H9 (cell line): ENCODE measurements around the gene SLC29A4. TPM values are rescaled to one million over a fixed set of nuclear protein-coding genes. Genes with fewer than 3 reads are reported as not detected.
A peak's percentile ranks its signal among the peaks of the same experiment; 100 is the strongest.

Source experiments
- DNase-seq: peaks from one replicate; pipeline ENCODE4 v3.0.0-alpha.2; 2017
- H2AFZ ChIP-seq: one replicate; pipeline ENCODE4 v1.6.1; 2013; ENCODE audit warnings: mild to moderate bottlenecking, low read length, control low read depth, moderate library complexity
- H2AK5ac ChIP-seq: 2 replicates; pipeline ENCODE4 v1.6.1; 2013; ENCODE audit warnings: low read length, control low read depth, mixed read lengths; ENCODE audit not compliant: insufficient read length
- H2BK120ac ChIP-seq: one replicate; pipeline ENCODE4 v1.6.1; 2013; ENCODE audit warnings: low read depth, mild to moderate bottlenecking, low read length, control low read depth, inconsistent platforms; ENCODE audit not compliant: poor library complexity, severe bottlenecking
- H2BK12ac ChIP-seq: 2 replicates; pipeline ENCODE4 v1.6.1; 2013; ENCODE audit warnings: low read length, control low read depth, mixed read lengths, low read depth; ENCODE audit not compliant: insufficient read length
- H2BK15ac ChIP-seq: 2 replicates; pipeline ENCODE4 v1.6.1; 2013; ENCODE audit warnings: low read depth, low read length, control low read depth
- H2BK20ac ChIP-seq: one replicate; pipeline ENCODE4 v1.6.1; 2013; ENCODE audit warnings: low read depth, mild to moderate bottlenecking, low read length, control low read depth, inconsistent platforms; ENCODE audit not compliant: poor library complexity, severe bottlenecking
- H2BK5ac ChIP-seq: 2 replicates; pipeline ENCODE4 v1.6.1; 2013; ENCODE audit warnings: low read length, control low read depth, mixed read lengths; ENCODE audit not compliant: insufficient read length
- H3K14ac ChIP-seq: 2 replicates; pipeline ENCODE4 v1.6.1; 2013; ENCODE audit warnings: low read length, control low read depth; ENCODE audit not compliant: insufficient read depth
- H3K18ac ChIP-seq: 2 replicates; pipeline ENCODE4 v1.6.1; 2013; ENCODE audit warnings: low read depth, mild to moderate bottlenecking, mixed read lengths, low read length, control low read depth; ENCODE audit not compliant: insufficient read length
- H3K23ac ChIP-seq: 2 replicates; pipeline ENCODE4 v1.6.1; 2013; ENCODE audit warnings: low read length, control low read depth, mixed read lengths, low read depth; ENCODE audit not compliant: insufficient read length
- H3K23me2 ChIP-seq: 2 replicates; pipeline ENCODE4 v1.6.1; 2013; ENCODE audit warnings: low read depth, mild to moderate bottlenecking, mixed read lengths, low read length, control low read depth; ENCODE audit not compliant: insufficient read length, poor library complexity, severe bottlenecking
- H3K27ac ChIP-seq: 2 replicates; pipeline ENCODE4 v1.5.1; 2013; ENCODE audit warnings: low read length, control low read depth, mixed read lengths, low read depth; ENCODE audit not compliant: insufficient read length
- H3K27me3 ChIP-seq: 2 replicates; pipeline ENCODE4 v1.6.1; 2013; ENCODE audit warnings: low read length, control low read depth, inconsistent platforms; ENCODE audit not compliant: insufficient read depth
- H3K4ac ChIP-seq: 2 replicates; pipeline ENCODE4 v1.6.1; 2013; ENCODE audit warnings: low read depth, mild to moderate bottlenecking, control low read depth, inconsistent platforms, low read length, moderate library complexity
- H3K4me1 ChIP-seq: 2 replicates; pipeline ENCODE4 v1.6.1; 2013; ENCODE audit warnings: low read length, control low read depth, inconsistent platforms; ENCODE audit not compliant: insufficient read depth
- H3K4me2 ChIP-seq: 2 replicates; pipeline ENCODE4 v1.6.1; 2013; ENCODE audit warnings: low read length, control low read depth, mixed read lengths; ENCODE audit not compliant: insufficient read length, insufficient read depth
- H3K56ac ChIP-seq: 2 replicates; pipeline ENCODE4 v1.6.1; 2013; ENCODE audit warnings: low read depth, mild to moderate bottlenecking, mixed read lengths, low read length, control low read depth; ENCODE audit not compliant: insufficient read length
- H3K79me1 ChIP-seq: 2 replicates; pipeline ENCODE4 v1.6.1; 2013; ENCODE audit warnings: low read depth, mild to moderate bottlenecking, moderate library complexity, low read length, control low read depth, inconsistent platforms; ENCODE audit not compliant: insufficient read depth, poor library complexity, severe bottlenecking
- H3K79me2 ChIP-seq: 2 replicates; pipeline ENCODE4 v1.6.1; 2013; ENCODE audit warnings: low read length, control low read depth, inconsistent platforms; ENCODE audit not compliant: insufficient read depth
- H3K9ac ChIP-seq: 2 replicates; pipeline ENCODE4 v1.6.1; 2013; ENCODE audit warnings: low read length, control low read depth, mixed read lengths; ENCODE audit not compliant: insufficient read length; ENCODE audit errors: extremely low read depth
- H3K9me3 ChIP-seq: one replicate; pipeline ENCODE4 v1.6.1; 2013; ENCODE audit warnings: low read depth, low read length, inconsistent platforms; ENCODE audit not compliant: control insufficient read depth
- H3T11ph ChIP-seq: one replicate; pipeline ENCODE4 v1.6.1; 2013; ENCODE audit warnings: mild to moderate bottlenecking, low read length, control low read depth, inconsistent platforms
- H4K20me1 ChIP-seq: one replicate; pipeline ENCODE4 v1.6.1; 2013; ENCODE audit not compliant: control insufficient read depth, insufficient read length, insufficient read depth
- H4K5ac ChIP-seq: 2 replicates; pipeline ENCODE4 v1.6.1; 2013; ENCODE audit warnings: low read depth, mild to moderate bottlenecking, mixed read lengths, low read length, control low read depth; ENCODE audit not compliant: insufficient read length
- H4K8ac ChIP-seq: replicated peaks from 2 replicates; pipeline ENCODE4 v1.6.1; 2013; ENCODE audit warnings: low read length, control low read depth, mixed read lengths, low read depth; ENCODE audit not compliant: insufficient read length
- H4K91ac ChIP-seq: 2 replicates; pipeline ENCODE4 v1.6.1; 2013; ENCODE audit warnings: low read depth, mild to moderate bottlenecking, moderate library complexity, mixed read lengths, low read length, control low read depth; ENCODE audit not compliant: insufficient read length
- H3K27ac Mint-ChIP-seq, 3 experiments: 2 replicates in 2 of 3; 3 replicates in 1 of 3; pipeline ENCODE4 v1.8.0; 2020 to 2021; ENCODE audit warnings: mixed read lengths in 3 of 3, mild to moderate bottlenecking in 1 of 3, moderate library complexity in 1 of 3
- H3K27me3 Mint-ChIP-seq: 2 replicates; pipeline ENCODE4 v1.8.0; 2021; ENCODE audit warnings: low read depth, mild to moderate bottlenecking, moderate library complexity, mixed read lengths
- H3K36me3 Mint-ChIP-seq, 3 experiments: 2 replicates in 2 of 3; 3 replicates in 1 of 3; pipeline ENCODE4 v1.8.0; 2020 to 2021; ENCODE audit warnings: low read depth in 3 of 3, mixed read lengths in 3 of 3; ENCODE audit not compliant: insufficient read depth in 1 of 3
- H3K4me1 Mint-ChIP-seq, 2 experiments: 2 replicates each; pipeline ENCODE4 v1.8.0; 2020; ENCODE audit warnings: mixed read lengths in 2 of 2
- H3K4me3 Mint-ChIP-seq, 2 experiments: 2 replicates in 1 of 2; 3 replicates in 1 of 2; pipeline ENCODE4 v1.8.0; 2020 to 2021; ENCODE audit warnings: mild to moderate bottlenecking in 2 of 2, mixed read lengths in 2 of 2, moderate library complexity in 1 of 2
- H3K9me3 Mint-ChIP-seq, 2 experiments: 2 replicates in 1 of 2; 3 replicates in 1 of 2; pipeline ENCODE4 v1.8.0; 2020; ENCODE audit warnings: mild to moderate bottlenecking in 2 of 2, mixed read lengths in 2 of 2, moderate library complexity in 1 of 2
- WGBS: extraction: QIAGEN DNeasy Blood & Tissue Kit; methylation state at CpG from one replicate; pipeline ENCODE4 v1.1.7; 2013; ENCODE audit warnings: missing lambda C conversion rate, low lambda C conversion rate, mixed read lengths; ENCODE audit not compliant: insufficient read length; ENCODE audit errors: extremely low coverage; 5-methylcytosine and 5-hydroxymethylcytosine counted together
- total RNA-seq: library from RNA; stranded (reverse); gene quantifications from 2 replicates; pipeline ENCODE4 v1.2.1, GENCODE V29; 2021
- TF ChIP-seq, protein P1 (sequence below): fragments of 200-600 bp; sonication (generic); conservative IDR thresholded peaks from 3 replicates; pipeline ENCODE4 v1.8.0; 2021; ENCODE audit warnings: antibody characterized with exemption, mild to moderate bottlenecking

Gene SLC29A4
- total RNA-seq, 1 experiment from 2014 or later, result 12.4 TPM

GRCh38 chr7:5283421-5284303 lies 919 bp downstream of the SLC29A4 start:
- no peak overlapping the region for H3K18ac ChIP-seq
- no peak overlapping the region for H2BK5ac ChIP-seq
- Mint-ChIP-seq H3K4me3 (peak overlapping the region; percentile 48 to 71; a peak in 4 of 5 replicates), H3K4me1 (peaks cover 0 to 19% of the 10 kb centered on the region in 2 experiments; a peak in 2 of 4 replicates), H3K9me3 (no peaks in the 10 kb centered on the region), H3K27me3 (peaks cover 37% of the 10 kb centered on the region), H3K27ac (no peak overlapping the region), H3K36me3 (no peaks in the 10 kb centered on the region)
- TF ChIP-seq, protein P1, sequence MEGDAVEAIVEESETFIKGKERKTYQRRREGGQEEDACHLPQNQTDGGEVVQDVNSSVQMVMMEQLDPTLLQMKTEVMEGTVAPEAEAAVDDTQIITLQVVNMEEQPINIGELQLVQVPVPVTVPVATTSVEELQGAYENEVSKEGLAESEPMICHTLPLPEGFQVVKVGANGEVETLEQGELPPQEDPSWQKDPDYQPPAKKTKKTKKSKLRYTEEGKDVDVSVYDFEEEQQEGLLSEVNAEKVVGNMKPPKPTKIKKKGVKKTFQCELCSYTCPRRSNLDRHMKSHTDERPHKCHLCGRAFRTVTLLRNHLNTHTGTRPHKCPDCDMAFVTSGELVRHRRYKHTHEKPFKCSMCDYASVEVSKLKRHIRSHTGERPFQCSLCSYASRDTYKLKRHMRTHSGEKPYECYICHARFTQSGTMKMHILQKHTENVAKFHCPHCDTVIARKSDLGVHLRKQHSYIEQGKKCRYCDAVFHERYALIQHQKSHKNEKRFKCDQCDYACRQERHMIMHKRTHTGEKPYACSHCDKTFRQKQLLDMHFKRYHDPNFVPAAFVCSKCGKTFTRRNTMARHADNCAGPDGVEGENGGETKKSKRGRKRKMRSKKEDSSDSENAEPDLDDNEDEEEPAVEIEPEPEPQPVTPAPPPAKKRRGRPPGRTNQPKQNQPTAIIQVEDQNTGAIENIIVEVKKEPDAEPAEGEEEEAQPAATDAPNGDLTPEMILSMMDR, result no peak
- DNase-seq, result no peak
- H3K14ac ChIP-seq, result no peak overlapping the region
- H4K8ac ChIP-seq, result no peak overlapping the region
- H3K27ac ChIP-seq, result no peak overlapping the region
- peaks cover 2% of the 10 kb centered on the region; the same call in 1 of the 2 replicates for H3K27me3 ChIP-seq
- H2AK5ac ChIP-seq, result no peak overlapping the region
- H3K23ac ChIP-seq, result no peak overlapping the region
- H3K79me1 ChIP-seq, result no peaks in the 10 kb centered on the region
- no peaks in the 10 kb centered on the region for H4K20me1 ChIP-seq
- H3K4me1 ChIP-seq, result no peaks in the 10 kb centered on the region
- no peak overlapping the region for H4K5ac ChIP-seq
- no peak overlapping the region for H2BK15ac ChIP-seq
- no peak overlapping the region for H2BK120ac ChIP-seq
- no peak overlapping the region for H2BK12ac ChIP-seq
- H3K4me2 ChIP-seq, result peak overlapping the region; percentile 43
- no peak overlapping the region for H3K56ac ChIP-seq
- WGBS, result no CpG with 5 or more reads among the region's 46 CpGs
- no peak overlapping the region for H2BK20ac ChIP-seq
- no peak overlapping the region for H3K9ac ChIP-seq
- no peak overlapping the region for H3T11ph ChIP-seq
- no peak overlapping the region for H3K4ac ChIP-seq
- H2AFZ ChIP-seq, result no peak overlapping the region
- no peaks in the 10 kb centered on the region for H3K9me3 ChIP-seq
- H3K79me2 ChIP-seq, result no peaks in the 10 kb centered on the region
- H4K91ac ChIP-seq, result no peak overlapping the region
- no peaks in the 10 kb centered on the region for H3K23me2 ChIP-seq
